HepG2 (cell line): ENCODE data around the gene SKI. TPM values are rescaled to one million over a fixed set of nuclear protein-coding genes. Genes with fewer than 3 reads are reported as not detected.

ENCODE experiments used
- CBX5 ChIP-seq: sonication (generic); formaldehyde crosslinking; IDR thresholded peaks from 2 replicates; pipeline ENCODE4 v1.4.0; 2020; ENCODE audit warnings: missing genetic modification reagents, borderline replicate concordance
- FOXO1 ChIP-seq: sonication (generic); formaldehyde crosslinking; IDR thresholded peaks from 2 replicates; pipeline ENCODE4 v1.4.0; 2020; ENCODE audit warnings: missing genetic modification reagents
- LBX2 ChIP-seq: sonication (generic); formaldehyde crosslinking; IDR thresholded peaks from 2 replicates; pipeline ENCODE4 v1.5.0; 2020; ENCODE audit warnings: missing genetic modification reagents, mild to moderate bottlenecking, borderline replicate concordance
- LRRFIP1 ChIP-seq: sonication (generic); formaldehyde crosslinking; conservative IDR thresholded peaks from 2 replicates; pipeline ENCODE4 v1.4.0; 2020; ENCODE audit warnings: missing genetic modification reagents
- RFX1 ChIP-seq: fragments of 450-650 bp; IDR thresholded peaks from 2 replicates; pipeline ENCODE4 v1.6.1; 2017
- SNRNP70 ChIP-seq: fragments of 200-400 bp; formaldehyde crosslinking; IDR thresholded peaks from 2 replicates; pipeline ENCODE4 v1.6.1; 2017; ENCODE audit warnings: mild to moderate bottlenecking, low read depth, low read length, moderate library complexity
- TEAD3 ChIP-seq: optimal IDR thresholded peaks from 2 replicates; pipeline ENCODE3; 2016; ENCODE audit warnings: borderline replicate concordance
- ZBTB7A ChIP-seq: sonication (generic); formaldehyde crosslinking; IDR thresholded peaks from 2 replicates; pipeline ENCODE4 v1.8.0; 2022; ENCODE audit warnings: mild to moderate bottlenecking, missing genetic modification reagents
- ZFP36 ChIP-seq: fragments of 150-350 bp; IDR thresholded peaks from 2 replicates; pipeline ENCODE4 v1.6.1; 2018; ENCODE audit warnings: borderline replicate concordance, low read length, low read depth; ENCODE audit not compliant: partially characterized antibody
- ZKSCAN8 ChIP-seq: IDR thresholded peaks from 2 replicates; pipeline ENCODE4 v1.6.1; 2016; ENCODE audit warnings: borderline replicate concordance, missing genetic modification reagents, missing compliant biosample characterization
- ZNF10 ChIP-seq: sonication (generic); formaldehyde crosslinking; IDR thresholded peaks from 2 replicates; pipeline ENCODE4 v1.4.0; 2020; ENCODE audit warnings: mild to moderate bottlenecking, low read depth, missing genetic modification reagents, borderline replicate concordance
- ZNF124 ChIP-seq: sonication (generic); formaldehyde crosslinking; IDR thresholded peaks from 2 replicates; pipeline ENCODE4 v1.4.0; 2020; ENCODE audit warnings: missing genetic modification reagents
- ZNF205 ChIP-seq: IDR thresholded peaks from 2 replicates; pipeline ENCODE4 v1.6.1; 2018; ENCODE audit warnings: missing biosample characterization, missing genetic modification reagents
- ZNF280B ChIP-seq: sonication (generic); formaldehyde crosslinking; IDR thresholded peaks from 2 replicates; pipeline ENCODE4 v1.5.0; 2020; ENCODE audit warnings: missing genetic modification reagents, mild to moderate bottlenecking, borderline replicate concordance
- ZNF292 ChIP-seq: sonication (generic); formaldehyde crosslinking; IDR thresholded peaks from 2 replicates; pipeline ENCODE4 v1.8.1; 2022; ENCODE audit warnings: mild to moderate bottlenecking, low read depth, missing genetic modification reagents, borderline replicate concordance
- ZNF350 ChIP-seq: sonication (generic); formaldehyde crosslinking; IDR thresholded peaks from 2 replicates; pipeline ENCODE4 v1.4.0; 2020; ENCODE audit warnings: mild to moderate bottlenecking, low read depth, missing genetic modification reagents, borderline replicate concordance
- ZNF564 ChIP-seq: sonication (generic); formaldehyde crosslinking; IDR thresholded peaks from 2 replicates; pipeline ENCODE4 v1.8.1; 2023; ENCODE audit warnings: mild to moderate bottlenecking, missing genetic modification reagents
- ZNF570 ChIP-seq: sonication (generic); formaldehyde crosslinking; IDR thresholded peaks from 2 replicates; pipeline ENCODE4 v1.4.0; 2020; ENCODE audit warnings: mild to moderate bottlenecking, missing genetic modification reagents, borderline replicate concordance
- ZNF678 ChIP-seq: sonication (generic); formaldehyde crosslinking; IDR thresholded peaks from 2 replicates; pipeline ENCODE4 v1.4.0; 2020; ENCODE audit warnings: mild to moderate bottlenecking, missing genetic modification reagents
- ZSCAN21 ChIP-seq: sonication (generic); formaldehyde crosslinking; IDR thresholded peaks from 2 replicates; pipeline ENCODE4 v1.8.0; 2022; ENCODE audit warnings: mild to moderate bottlenecking, missing genetic modification reagents, moderate library complexity, borderline replicate concordance
- polyA plus RNA-seq, 8 experiments: library from polyadenylated mRNA; depleted of rRNA in 3 of 8; stranded (reverse) in 7 of 8; unstranded in 1 of 8; fragments of >200 nt; fragmentation: Illumina TruSeq in 4 of 8; extraction: Trizol in 4 of 8; gene quantifications; 2 replicates each; pipeline versions ENCODE4 v1.2.1 to v1.2.3, GENCODE V29; 2011 to 2016; ENCODE audit warnings: low read depth in 4 of 8, missing spikeins in 1 of 8, mixed read lengths in 1 of 8; ENCODE audit not compliant: insufficient read depth in 1 of 8
- total RNA-seq, 5 experiments: library from RNA; depleted of rRNA; stranded (reverse); fragments of >200 nt; fragmentation: Illumina TruSeq; extraction: Trizol; gene quantifications; 2 replicates each; pipeline ENCODE4 v1.2.3, GENCODE V29; 2016; ENCODE audit warnings: low read depth in 1 of 5
- TF ChIP-seq, protein P1 (sequence below): fragments of 450-650 bp; IDR thresholded peaks from 2 replicates; pipeline ENCODE4 v1.6.1; 2017
- TF ChIP-seq, protein P2 (sequence below): sonication (generic); formaldehyde crosslinking; IDR thresholded peaks from 2 replicates; pipeline ENCODE4 v1.4.0; 2020; ENCODE audit warnings: missing genetic modification reagents

SKI gene
- total and polyA plus RNA-seq, 2 of the 13 experiments (the other 11 are each of a cell fraction or from before 2014, with no cell fraction given), result 4.7 to 6.9 TPM

DNA sequence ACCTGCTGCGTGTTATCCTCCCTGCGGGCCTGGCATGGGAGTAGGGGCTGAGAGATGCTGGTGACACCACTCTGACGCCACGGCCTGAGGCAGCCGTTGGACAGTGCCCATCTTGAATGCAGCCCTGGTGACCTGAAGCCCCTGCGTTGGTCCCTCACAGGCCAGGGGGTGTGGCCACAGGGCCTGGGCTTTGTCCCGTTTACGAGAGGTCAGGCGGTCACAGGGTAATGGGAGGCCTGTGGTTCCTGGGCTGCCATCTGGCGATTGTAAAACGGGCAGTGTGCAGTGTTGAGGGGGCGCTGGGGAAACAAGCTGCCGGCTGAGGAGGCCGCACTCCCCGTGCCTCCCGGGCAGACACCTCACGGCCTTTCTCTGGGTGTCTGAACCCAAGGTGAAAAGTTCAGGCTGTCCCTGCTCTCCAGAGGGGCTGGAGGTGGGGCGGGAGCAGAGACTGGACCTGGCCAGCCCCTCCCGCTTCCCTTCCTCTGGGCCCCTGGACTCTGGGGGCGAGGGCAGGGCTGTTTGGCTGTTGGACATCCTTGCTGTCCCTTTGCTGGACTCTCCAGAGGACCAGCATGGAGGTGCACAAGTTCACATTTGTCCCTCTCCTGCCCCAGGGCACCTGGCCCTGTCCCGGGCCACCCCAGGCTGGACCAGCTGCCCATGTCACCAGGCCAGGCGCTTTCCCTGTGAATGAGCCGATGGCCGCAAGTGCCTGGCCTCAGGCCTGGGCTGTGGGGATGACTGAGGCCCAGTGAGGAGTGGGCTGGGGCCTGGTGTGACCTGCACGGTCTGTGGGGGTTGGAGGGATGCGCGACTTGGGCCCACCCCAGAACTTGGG lies 42.4 kb downstream of the SKI start (continued):
- TF ChIP-seq ZFP36 (no peak), TEAD3 (CRISPR knock-in tag) (peak; percentile 30), FOXO1 (no peak), CBX5 (CRISPR knock-in tag) (no peak), ZNF678 (no peak), ZNF124 (CRISPR knock-in tag) (0 out of 2 replicates have a peak, but pooled peaks have one; percentile 29), ZNF205 (no peak), ZNF10 (CRISPR knock-in tag) (no peak), ZBTB7A (CRISPR knock-in tag) (peak; percentile 30; the same call in 1 of the 2 replicates), ZNF292 (peak; percentile 47; the same call in 1 of the 2 replicates), LRRFIP1 (no peak), ZKSCAN8 (CRISPR knock-in tag) (no peak), RFX1 (no peak), LBX2 (CRISPR knock-in tag) (no peak), SNRNP70 (no peak), ZNF280B (CRISPR knock-in tag) (peak; percentile 6; the same call in 1 of the 2 replicates), ZNF564 (CRISPR knock-in tag) (no peak), ZNF570 (CRISPR knock-in tag) (no peak), ZNF350 (CRISPR knock-in tag) (0 out of 2 replicates have a peak, but pooled peaks have one; percentile 24), ZSCAN21 (no peak)
- TF ChIP-seq, protein P1, sequence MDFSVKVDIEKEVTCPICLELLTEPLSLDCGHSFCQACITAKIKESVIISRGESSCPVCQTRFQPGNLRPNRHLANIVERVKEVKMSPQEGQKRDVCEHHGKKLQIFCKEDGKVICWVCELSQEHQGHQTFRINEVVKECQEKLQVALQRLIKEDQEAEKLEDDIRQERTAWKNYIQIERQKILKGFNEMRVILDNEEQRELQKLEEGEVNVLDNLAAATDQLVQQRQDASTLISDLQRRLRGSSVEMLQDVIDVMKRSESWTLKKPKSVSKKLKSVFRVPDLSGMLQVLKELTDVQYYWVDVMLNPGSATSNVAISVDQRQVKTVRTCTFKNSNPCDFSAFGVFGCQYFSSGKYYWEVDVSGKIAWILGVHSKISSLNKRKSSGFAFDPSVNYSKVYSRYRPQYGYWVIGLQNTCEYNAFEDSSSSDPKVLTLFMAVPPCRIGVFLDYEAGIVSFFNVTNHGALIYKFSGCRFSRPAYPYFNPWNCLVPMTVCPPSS, result no peak
- TF ChIP-seq, protein P2, sequence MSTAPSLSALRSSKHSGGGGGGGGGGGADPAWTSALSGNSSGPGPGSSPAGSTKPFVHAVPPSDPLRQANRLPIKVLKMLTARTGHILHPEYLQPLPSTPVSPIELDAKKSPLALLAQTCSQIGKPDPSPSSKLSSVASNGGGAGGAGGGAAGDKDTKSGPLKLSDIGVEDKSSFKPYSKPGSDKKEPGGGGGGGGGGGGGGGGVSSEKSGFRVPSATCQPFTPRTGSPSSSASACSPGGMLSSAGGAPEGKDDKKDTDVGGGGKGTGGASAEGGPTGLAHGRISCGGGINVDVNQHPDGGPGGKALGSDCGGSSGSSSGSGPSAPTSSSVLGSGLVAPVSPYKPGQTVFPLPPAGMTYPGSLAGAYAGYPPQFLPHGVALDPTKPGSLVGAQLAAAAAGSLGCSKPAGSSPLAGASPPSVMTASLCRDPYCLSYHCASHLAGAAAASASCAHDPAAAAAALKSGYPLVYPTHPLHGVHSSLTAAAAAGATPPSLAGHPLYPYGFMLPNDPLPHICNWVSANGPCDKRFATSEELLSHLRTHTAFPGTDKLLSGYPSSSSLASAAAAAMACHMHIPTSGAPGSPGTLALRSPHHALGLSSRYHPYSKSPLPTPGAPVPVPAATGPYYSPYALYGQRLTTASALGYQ (CRISPR knock-in tag), result no peak
